SU-DHL-6 (cell line): ENCODE results near the gene WDR75.

Experiments
- CTCF ChIP-seq: fragments of 200-600 bp; sonication (generic); IDR thresholded peaks from one replicate; pipeline ENCODE4 v1.5.1; 2017; ENCODE audit warnings: antibody characterized with exemption, mild to moderate bottlenecking, low read length, moderate library complexity; ENCODE audit not compliant: insufficient read depth, poor library complexity, severe bottlenecking
- EZH2phosphoT487 ChIP-seq: fragments of 200-600 bp; sonication (generic), shearing (Covaris generic); conservative IDR thresholded peaks from 2 replicates; pipeline ENCODE4 v1.6.1; 2018; ENCODE audit warnings: mild to moderate bottlenecking, antibody characterized with exemption, low read length, moderate library complexity, mixed read lengths

- TF ChIP-seq CTCF (no peak), EZH2phosphoT487 (no peak)
Measured at GRCh38 chr2:189516546-189516945, 75.3 kb downstream of the WDR75 start.
